NCI-H2196 (cell line): Measurements from ENCODE around the gene DNALI1.
A peak's percentile ranks its signal among the peaks of the same experiment; 100 is the strongest.
"Not testable (repeated sequence)": the region's sequence is repeated elsewhere in the genome, so short reads cannot be mapped to it uniquely, and the experiment has no call there.

ENCODE experiments used
- DNase-seq: peaks from one replicate; lab custom pipeline; 2025; ENCODE audit not compliant: unreplicated experiment; lab: John Stamatoyannopoulos, UW

DNALI1 gene

DNA sequence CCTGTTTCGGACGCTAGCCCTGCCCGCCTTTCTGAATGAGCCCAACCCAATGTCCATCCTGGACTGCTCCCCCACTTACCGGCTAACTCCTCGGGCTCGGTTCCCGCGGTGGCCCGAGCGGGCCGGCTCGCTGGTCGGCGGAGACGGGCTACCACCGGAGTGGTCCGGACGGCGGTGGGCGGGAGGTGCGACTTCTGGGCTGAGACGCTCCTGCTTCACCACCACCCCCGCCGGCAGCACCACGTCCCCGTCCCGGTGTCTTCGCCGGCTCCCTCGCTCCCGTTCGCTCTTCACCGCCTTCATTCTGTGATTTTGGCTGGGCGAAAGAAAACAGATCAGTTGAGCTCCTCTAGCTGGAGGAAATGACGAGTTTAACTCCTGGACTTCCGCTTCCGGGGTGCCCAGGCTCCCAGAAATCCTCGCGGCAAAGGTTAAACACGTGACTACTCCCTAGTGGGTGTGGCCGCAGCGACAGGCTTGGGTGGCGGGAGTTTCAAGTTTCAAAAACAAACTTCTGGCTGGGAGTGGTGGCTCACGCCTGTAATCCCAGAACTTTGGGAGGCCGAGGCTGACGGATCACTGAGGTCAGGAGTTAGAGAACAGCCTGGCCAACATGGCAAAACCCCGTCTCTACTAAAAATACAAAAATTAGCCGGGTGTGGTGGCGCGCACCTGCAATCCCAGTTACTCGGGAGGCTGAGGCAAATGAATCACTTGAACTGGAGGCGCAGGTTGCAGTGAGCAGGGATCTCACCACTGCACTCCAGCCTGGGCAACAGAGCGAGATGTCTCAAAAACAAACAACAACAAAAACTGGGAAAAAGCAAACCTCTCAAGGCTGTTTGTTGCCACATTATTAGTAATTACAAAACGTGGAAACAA lies 2.6 kb upstream of the DNALI1 start, which contains the start of gene SNIP1:
TSS of gene SNIP1 (minus strand) at position 367 of the 882 bp plus-strand sequence. CDS start at position 303, 64 bp downstream.
- DNase-seq: peak; percentile 94

DNA sequence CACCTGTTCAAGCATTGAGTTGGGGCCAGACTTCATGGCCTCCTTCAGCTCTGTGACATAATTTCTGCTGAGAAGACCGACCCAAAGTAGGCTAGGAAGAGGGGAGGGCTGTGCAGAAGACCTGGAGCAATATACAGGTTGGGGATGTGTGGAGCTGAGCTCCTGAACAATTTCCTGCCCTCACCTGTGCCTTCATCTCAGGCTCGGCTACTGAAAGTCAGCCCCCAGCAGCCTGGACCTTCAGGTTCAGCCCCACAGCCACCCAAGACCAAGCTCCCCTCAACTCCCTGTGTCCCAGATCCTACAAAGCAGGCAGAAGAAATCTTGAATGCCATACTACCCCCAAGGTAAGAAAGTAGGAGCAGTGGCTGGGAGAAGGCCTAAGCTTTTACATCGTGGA lies 662 bp downstream of the DNALI1 start:
- no peak for DNase-seq

DNA sequence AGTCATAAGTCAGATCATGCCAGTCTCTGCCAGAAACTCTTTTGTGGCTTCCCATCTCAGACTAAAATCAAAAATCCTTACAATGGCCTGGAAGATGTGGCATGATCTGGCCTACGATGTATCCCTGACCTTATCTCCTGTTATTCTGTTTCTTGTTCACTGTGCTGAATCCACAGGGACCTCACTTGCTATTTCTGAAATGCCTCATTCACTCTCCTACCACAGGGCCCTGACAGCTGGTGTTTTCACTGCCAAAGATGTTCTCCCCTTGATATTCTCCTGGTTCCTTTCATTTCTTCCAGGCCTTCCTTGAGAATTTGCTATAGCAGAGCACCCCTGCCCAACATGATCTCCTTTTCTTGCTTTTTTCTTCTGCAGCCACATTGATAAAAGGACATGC lies 1.7 kb downstream of the DNALI1 start:
- DNase-seq: no peak

DNA sequence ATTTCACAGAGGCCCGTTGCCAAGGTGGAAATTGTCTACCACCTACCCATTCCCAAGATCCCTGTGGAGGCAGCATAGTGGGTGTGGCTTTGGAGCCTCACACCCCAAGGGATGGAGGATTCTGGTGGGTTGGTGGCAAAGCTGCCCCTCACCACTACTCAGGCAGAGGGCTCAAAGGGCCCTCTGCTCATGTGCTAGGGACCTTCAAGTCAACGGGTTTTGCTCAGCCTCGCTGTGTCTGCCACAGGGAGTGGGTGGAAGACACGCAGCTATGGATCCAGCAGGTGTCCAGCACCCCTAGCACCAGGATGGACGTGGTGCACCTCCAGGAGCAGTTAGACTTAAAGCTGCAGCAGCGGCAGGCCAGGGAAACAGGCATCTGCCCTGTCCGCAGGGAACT lies 2.3 kb downstream of the DNALI1 start:
- no peak for DNase-seq

DNA sequence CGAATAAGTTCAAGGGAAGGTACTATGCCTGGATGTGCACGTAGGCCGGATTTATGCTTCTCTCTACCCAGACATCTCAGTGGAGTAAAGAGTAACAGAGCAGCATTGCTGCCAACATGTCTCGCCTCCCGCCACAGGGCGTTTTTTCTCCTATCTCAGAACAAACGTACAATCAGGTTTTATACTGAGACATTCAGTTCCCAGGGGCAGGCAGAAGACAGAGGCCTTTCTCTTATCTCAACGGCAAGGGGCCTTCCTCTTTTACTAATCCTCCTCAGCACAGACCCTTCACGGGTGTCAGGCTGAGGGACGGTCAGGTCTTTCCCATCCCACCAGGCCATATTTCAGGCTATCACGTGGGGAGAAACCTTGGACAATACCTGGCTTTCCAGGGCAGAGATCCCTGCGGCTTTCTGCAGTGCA lies 3.2 kb downstream of the DNALI1 start:
- not testable (repeated sequence) for DNase-seq

DNA sequence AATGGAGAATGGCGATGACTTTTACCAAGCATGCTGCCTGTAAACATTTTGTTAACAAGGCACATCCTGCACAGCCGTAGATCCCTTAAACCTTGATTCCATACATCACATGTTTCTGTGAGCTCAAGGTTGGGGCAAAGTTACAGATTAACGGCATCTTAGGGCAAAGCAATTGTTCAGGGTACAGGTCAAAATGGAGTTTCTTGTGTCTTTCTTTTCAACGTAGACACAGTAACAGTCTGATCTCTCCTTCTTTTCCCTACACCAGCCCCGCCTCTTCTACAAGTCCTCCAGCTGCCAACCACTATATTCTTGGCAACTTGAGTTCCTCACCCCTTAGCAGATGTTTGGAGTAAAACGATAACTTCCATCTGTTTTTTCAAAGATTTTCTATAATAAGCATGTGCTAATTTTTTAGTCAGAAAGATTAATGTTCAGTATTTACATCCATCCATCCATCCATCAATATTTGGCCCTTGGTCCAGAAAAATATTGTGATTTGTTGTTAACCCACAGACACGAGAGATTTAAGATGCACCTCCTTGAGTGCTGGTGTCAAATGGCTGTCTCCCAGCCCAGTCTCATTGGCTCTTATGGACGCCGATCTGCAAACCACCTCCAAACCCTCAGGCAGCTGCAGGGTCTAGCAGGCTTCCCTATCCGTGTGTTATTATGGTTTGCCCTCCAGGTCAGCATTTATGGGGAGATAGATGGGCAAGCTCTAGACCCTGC lies 3.8 kb downstream of the DNALI1 start:
- DNase-seq: no peak

DNA sequence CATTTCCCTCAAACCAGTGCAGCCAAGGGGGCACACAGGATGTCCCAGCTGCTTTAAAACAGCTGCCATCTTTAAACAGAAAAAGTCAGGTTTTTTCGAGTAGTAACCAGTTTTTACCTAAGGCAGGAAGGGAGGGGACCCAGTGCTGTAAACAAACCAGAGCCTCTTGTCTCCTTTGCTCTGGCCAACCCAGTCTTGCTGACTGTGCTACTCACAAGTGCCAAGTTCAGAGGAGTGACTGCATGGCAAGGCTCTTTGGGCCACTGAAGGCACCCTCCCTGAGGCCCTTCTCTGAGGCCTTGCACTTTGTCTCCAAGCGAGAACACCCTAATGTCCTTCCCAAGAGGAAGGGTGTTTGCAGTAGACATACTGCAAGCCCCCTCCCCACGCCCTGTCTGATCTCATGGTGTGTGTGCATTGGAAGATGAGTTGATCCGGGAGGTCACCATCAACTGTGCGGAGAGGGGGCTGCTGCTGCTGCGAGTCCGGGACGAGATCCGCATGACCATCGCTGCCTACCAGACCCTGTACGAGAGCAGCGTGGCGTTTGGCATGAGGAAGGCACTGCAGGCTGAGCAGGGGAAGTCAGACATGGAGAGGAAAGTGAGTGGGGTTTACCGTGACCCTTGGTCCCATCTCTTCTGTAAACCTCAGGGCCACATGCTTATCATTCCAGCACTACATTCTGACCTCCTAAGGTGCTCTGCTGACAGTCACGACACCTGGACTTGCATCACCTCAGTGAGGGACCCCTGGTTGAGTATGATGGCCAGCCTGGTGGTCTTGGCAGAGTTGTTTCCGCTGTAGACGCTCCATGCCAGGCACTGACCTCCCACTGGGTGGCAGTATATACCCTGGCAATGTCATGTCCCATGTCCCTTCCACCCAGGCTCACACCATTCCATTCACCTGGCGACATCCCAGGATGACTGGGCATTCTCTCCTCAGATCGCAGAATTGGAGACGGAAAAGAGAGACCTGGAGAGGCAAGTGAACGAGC lies 4.7 kb downstream of the DNALI1 start:
- DNase-seq: peak; percentile 44

DNA sequence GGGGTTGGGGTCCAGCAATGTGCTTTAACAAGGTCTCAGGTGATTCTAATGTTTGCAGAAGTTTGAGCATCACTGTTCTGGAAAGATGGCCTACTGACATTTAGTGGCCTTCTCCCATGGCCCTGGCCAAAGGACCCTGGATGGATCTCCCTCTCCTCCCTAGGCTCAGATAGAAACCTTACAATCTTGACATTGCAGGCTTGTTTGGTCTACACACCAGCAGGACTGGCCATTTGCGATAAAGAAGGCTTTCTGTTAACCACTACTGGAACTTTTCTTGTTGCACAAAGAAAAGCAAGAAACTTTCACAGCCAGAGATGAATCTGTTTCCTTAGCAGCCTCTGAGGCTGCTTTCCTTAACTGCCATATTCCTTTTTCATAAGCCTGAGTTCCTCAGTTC lies 6.2 kb downstream of the DNALI1 start:
- no peak for DNase-seq

DNA sequence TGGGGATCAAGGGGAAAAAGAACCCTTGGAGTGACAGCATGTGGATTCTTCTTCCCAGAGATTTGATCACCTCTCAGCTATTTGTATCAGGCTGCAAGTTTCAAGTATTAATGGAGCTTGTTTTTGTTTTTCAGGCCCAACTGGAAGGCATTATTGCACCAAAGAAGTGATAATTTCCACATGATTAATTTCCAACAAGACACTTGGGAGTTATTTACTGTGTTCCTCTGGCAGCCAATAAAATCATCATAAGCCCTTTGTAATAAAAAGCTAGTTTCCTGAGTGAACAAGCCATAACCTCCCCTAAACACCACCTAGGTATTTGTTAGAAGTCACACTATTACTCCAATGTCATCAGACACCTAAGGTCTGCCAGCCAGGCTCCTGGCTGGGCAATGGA lies 8.2 kb downstream of the DNALI1 start:
- DNase-seq: no peak

DNA sequence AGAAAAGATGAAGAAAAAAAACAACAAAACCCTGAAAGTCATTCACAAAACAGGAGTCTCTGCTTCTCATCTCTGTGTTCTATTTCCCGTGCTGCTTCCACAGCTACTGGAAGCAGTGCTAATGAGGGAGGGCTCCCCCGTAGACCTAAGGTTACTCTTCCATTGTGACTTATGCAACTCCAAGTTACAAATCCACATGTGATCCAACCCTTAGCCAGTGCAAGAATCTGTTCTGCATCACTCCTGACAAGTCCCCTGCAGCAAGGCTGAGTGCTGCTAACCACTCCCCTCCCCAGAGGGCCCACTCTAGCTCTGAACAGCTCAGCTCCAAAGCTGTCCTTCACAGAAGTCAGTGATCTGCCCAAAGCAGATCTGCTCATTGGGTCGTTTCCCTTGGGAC lies 10.3 kb downstream of the DNALI1 start:
- no peak for DNase-seq

DNA sequence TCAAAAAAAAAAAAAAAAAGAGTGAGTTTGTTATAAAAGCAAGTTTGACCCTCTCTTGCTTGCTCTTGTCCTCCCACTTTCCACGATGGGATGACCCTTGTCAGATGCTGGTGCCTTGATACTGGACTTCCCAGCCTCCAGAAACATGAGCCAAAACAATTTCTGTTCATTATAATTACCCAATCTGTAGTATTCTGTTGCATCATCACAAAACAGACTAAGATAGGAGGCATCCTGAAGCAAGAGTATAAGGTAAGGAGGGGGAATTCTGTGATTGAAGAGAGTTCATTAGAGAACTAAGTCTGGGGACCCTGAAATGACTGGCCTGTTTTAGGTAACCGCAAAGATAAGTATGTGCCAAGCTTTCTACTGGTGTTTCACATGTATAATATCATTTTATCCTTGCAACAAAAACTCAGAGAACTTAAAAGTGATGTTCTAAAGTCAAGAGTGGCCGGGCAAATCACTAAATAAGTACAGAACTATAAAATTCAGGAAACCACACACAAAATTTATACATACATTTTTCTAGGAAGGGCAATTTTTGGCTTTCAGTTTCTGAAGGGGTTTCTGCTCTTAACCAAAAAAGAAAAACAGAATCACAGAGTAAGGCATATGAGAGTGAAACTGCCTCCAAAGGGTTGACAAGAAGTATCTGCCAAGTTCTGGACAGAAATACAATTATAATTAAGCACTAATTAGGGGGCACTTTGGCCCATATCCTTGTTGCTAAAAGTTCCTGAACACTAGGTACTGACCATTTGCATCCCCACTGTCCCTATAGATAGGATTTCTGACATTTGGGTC lies 14.0 kb downstream of the DNALI1 start:
- no peak for DNase-seq

DNA sequence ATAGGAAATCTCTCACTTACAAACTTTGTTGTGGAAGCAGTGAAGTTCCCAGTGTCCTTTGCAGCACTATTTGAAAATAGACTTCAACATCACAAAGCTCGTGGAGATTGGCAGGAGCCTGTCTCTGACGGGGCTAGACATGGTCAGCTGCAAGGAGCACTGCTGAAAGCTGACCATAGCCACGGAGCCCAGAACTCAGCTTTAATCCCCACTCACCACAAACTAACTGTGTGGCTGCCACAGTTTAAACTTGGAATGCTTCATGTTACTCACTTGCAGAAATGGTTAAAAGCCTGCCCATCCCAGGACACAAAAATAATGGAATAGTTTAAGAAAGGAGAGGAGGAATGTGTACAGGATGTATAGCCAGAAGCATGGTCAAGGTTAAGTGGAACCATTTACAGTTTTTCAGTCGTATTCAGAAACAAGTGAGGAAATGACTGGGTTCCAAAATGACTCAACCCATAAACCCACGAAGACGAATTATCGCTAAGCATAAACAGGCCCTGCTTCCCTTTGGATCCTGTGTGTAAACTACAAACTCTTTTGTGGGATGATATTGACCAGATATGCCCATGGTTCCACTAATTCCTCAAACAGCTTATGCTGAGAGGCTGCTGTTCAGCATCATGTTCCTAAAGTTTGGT lies 18.2 kb downstream of the DNALI1 start:
- no peak for DNase-seq

DNA sequence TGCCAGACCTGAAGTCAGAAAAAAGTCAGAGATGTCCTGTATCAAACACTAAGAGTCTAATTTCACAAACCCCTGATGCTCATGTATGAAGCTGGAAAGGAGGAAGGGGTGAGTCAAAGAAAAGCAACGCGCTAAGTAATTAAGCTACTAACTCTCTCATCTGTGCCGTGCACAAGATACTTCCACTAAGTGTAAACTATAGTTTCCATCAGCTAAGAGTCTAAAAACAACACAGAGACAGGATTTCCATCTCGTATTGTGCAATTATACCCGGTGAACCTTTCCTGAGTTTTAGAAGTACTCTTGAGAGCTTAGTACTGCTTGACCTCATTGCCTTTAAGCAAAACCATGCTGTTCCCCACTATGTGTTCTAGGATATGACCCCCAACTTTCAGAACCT lies 19.0 kb downstream of the DNALI1 start:
- no peak for DNase-seq

DNA sequence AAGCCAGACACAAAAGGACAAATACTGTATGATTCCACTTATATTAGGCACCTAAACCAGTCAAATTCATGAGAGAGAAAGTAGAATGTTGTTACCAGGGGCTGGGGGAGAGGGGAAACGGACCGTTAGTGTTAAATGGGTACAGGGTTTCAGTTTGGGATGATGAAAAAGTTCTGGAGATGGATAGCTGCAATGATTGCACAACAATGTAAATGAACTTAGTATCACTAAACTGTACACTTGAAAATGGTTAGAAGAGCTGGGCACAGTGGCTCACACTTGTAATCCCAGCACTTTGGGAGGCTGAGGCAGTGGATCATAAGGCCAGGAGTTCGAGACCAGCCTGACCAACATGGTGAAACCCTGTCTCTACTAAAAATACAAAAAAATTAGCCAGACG lies 27.8 kb downstream of the DNALI1 start:
- DNase-seq: not testable (repeated sequence)

DNA sequence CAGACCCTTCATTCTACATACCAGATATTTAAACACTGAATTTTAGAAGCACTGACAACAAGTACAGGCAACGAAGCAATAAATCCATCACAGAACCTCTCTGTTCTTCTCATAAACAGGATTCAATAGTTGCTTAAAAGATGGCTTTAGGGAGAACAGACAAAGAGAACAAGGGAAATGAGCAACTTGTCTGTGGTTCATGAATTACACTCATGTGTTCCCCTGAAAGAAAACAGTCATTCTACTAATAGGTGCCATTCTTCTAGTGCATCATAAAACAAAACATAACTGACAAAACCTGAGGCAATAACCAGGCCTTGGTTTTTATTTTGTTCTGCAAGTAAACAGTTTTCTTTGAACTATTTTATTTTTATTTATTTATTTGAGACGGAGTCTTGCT lies 32.2 kb downstream of the DNALI1 start:
- no peak for DNase-seq

DNA sequence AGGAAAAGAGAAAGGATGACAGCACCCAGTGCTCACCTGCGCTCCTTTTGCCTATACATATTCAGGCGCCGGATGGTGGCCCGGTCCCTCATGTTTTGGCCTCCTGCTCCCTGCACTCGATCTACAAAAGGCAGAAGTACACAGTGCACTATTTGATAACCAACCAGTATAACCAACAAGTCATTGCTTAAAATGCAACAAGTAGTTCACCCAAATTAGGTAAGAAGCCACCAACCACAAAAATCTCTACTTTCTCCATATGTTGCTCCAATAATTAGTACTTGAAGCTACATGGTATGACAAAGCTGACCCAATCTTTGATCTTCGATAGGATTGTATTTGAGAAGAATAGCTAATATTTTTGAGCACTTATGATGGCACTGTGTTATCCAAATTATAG lies 37.0 kb downstream of the DNALI1 start:
- no peak for DNase-seq

DNA sequence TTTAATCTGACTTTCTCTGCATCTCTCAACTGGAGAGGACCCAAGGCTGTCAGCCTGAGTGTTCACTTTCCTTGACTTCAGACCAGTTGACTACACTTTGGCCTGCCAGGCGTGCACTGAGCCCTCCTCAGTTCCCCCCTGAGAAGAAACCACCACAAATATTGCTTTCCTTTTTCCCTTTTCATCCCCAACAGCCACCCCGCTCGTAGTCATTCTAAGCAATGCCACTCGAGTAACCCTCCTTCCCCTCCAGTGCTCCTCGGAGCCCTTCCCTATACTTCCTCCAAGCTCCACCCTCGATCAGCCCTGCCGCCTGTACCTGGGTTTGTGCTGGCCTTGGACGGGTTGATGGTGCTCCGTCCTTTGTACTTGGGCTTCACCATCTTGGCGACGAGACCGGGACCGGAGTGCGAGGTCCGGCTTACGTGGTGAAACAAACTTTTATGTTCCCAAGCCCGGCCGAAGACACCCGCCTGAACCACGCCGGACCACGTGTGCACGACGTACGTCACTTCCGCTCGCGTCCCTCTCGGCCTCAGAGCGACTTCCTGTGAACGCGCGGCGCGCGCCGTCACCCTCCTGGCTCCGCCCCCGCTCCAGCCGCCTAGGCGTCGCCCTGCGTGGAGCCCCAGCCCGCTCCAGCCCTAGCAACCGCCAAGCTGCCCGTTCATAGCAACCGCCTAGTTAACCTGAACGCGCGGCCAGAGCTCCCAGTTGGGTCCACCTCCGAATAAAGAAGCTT lies 38.9 kb downstream of the DNALI1 start, which contains the start of gene GNL2:
TSS of gene GNL2 (minus strand) at position 498 of the 742 bp plus-strand sequence. CDS start at position 383, 115 bp downstream.
- DNase-seq: peak; percentile 98

DNA sequence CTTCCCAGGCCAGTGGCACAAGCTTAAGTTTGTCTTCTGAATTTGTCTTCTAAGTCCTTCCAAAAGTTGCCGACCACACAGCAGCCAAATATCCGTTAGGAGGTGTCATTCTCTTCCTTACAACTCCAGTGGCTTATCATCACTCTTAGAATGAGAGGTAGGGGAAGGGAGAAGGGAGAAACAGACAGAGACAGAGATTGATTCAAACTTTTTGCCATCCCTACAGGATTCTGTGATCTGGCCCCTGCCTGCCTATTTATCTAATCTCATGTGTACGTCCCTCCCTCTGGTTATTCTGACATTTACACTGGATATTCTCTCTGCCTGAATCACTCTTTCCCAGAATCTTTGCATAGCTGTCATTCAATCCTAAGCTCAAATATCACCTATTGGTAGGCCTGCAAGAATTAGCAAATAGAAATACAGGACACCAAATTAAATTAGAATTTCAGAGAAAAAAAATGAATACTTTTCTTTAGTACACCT lies 39.5 kb downstream of the DNALI1 start:
- DNase-seq: no peak

DNA sequence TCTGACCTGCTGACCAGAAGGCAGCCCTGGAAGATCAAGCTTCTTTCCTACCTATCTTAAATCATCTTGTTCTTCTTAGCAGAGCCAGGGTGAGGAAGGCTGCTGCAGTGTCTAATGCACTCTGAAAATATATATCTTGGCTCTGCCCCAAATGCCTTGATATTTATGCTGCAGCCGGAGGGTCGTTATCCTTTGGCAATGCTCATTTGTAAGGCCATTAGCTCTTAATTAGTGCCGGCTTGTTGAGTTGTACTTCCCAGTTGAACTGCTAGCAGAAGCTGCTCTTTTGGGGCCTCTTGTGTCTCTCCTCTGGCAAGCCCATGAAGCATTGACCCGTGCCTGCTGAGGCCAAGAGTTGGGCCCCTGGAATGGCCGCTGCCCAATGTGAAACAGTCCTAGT lies 43.2 kb downstream of the DNALI1 start:
- DNase-seq: no peak
